Stimulated activated CD8-positive, alpha-beta memory T cell treated with anti-CD3 and anti-CD28 coated beads, Interleukin-15, amount 100 ng/mL, for 24 hours (primary cell): ENCODE data around the gene EPO.
"Not testable (repeated sequence)": the region's sequence is repeated elsewhere in the genome, so short reads cannot be mapped to it uniquely, and the experiment has no call there.

ENCODE experiments used
- DNase-seq: peaks from one replicate; pipeline ENCODE4 v3.0.0-alpha.2; 2020; ENCODE audit warnings: low read depth

Gene EPO

DNA sequence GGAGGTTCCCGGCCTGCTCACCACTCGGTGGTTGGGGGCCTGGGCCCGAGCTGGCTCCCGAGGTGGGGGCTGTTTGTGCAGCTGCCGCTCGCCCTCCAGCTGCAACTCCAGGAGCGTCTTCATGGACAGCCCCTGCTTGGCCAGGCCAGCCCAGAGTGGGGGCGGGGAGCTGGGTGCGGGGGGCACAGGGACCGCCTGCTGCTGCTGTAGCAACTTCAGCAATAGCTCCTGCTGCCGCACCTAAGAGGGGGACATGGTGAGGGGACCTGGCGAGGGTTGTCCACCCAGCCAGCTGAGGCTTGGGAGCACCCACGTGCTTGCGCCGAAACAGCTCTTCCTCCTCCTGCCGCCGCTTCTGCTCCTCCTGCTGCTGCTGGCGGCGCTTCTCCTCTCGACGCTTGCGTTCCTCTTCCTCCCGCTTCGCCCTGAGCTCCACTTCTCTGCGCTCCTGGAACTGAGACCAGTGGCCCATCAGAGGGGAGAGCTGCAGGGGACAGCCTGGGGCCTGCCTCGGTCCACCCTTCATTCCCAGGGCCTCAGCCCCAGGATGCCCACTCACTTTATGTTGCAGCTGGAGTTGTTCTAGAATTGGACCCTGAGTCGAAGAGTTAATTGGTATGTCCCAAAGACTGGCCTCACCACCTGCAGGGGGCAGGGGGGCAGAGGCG, 37.1 kb upstream of the EPO start:
- DNase-seq = no peak

DNA sequence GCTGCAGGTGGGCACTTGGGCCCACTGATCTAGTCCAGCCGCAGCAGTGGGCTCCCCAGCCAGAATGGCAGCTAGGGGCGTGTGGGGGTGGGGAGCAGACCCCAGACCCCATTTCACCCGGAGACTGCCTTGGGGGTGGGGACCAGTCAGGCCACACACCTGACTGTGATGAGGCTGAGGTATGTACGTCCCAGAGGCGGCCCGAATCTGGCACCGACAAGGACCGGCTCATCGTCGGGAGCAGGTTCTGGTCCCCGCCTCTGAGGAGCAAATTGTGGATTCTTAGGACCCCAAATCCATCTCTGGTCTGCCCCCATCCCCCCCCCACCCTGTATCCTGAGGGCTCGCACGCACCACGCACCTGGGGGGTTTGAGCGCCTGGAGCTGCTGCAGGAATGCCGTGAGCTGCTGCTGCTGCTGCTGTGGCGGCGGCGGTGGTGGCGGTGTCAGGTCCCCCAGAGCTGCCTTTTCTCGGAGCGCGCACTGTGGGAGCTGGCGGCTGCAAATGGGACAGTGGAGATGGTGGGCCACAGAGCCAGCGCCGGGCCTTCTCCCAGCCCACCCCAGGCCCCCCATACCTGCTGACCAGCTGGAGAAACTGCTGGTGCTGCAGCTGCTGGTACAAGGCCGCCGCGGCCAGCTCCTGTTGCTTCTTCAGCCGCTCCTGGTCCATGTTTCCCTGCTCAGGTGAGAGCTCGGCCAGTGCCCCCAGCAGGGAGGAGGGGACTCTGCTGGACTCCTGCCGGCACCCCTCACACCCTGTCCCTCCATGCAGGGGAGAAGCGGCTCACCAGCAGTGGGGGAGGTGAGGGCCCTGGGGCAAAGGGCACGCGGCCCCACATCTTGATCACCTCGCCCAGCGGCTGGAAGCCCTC, 36.4 kb upstream of the EPO start:
- DNase-seq = no peak

- no peak for DNase-seq
These were observed 35.7 kb upstream of the EPO start for GRCh38 chr7:100684534-100685042.

DNA sequence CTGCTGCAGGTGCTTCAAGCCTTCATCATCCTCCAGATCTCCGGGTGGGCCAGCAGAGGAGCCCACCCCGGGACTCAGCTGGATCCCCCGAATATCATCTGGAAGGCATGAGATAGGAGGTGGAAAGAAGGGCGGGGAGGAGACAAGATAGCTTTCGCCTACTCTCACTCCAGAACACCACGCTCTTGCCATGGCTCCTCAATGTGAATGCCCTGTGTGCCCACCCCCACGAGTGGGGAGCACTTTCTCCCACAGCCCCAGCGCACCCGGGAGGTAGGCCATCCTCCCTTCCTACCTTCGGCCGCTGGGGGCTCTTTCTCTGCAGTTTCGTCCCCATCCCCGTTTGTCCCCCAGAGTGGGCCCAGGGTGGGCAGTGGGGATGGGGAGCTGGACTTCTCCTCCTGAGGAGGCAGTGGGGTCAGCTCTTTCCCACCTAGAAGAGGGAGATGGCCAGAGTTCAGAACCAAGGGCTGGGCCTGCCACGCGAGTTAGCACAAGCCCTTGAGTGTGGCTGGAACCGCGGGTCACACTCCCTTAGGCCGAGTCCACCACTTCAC, 35.1 kb upstream of the EPO start:
- DNase-seq = no peak

DNA sequence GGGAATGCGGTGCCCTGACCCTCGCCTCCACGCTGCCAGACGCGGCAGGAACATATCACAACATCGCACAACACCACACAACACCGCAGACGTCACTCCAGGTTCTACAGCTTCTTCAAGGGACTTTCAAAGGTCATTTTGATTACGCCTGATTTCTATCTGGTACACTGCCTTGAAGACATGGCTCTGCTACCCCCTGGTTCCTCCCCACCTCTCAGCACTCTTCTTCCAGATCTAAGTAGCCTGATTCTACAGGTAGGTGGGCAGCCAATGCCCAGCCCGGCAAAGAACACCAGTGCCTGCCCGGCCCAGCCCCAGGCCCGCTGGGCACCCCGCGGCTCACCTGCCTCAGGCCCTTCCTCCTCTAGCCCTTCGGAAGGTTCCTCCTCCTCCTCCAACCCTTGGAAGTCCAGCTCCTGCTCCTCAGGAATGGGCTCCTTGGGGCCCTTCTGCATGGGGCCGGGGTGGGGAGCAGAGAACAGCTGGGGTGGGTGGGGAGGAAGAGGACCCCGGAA, 34.6 kb upstream of the EPO start:
- no peak for DNase-seq

- no peak for DNase-seq
These were observed 34.0 kb upstream of the EPO start for GRCh38 chr7:100686201-100686821.

DNA sequence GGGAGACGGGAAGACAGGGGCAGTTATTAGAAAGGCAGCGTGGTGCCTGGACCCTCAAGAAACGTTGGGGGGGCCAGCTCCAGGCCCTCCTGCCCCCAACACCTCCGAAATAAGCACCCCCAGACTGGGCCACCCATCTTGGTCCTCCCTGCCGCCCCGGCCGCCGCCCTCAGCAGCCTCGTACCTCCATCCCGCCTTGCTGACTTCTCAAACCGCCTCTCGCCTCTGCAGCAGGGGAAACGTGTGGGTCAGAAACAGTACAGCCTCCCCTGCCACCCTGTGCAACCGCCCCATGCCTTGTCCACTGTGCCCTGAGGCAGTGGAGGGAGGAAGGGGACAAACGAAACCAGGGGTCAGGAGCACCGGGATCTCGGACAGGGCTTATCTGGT, 33.5 kb upstream of the EPO start:
- no peak for DNase-seq

- no peak for DNase-seq
These were observed 33.0 kb upstream of the EPO start for GRCh38 chr7:100687261-100687660.

- no peak for DNase-seq
These were observed 32.4 kb upstream of the EPO start for GRCh38 chr7:100687751-100688300.

DNA sequence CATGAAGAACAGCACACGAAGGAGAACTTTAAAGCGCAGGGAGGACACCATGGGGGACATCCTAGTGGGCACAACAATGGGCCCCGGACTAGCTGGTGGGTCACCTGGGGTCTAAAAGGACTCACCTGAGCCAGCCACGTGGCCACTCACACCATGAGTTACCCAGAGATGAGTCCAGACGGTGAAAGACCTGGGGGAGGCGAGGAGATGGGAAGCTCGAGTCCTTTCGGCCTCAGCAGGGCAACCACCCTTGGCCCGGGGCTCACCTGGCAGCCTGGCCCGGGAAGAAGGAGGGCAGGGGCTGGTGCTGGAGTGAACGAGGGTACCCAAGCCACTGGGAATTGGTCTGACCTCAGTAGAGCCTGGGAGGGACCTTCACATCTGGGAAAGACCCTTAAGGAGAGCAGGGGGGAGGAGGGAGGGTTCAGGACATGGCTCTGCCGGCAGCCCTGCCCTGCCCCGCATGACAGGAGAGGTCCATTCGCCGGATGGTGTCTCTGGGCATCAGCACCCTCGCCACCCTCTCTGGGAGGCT, 31.9 kb upstream of the EPO start:
- no peak for DNase-seq

DNA sequence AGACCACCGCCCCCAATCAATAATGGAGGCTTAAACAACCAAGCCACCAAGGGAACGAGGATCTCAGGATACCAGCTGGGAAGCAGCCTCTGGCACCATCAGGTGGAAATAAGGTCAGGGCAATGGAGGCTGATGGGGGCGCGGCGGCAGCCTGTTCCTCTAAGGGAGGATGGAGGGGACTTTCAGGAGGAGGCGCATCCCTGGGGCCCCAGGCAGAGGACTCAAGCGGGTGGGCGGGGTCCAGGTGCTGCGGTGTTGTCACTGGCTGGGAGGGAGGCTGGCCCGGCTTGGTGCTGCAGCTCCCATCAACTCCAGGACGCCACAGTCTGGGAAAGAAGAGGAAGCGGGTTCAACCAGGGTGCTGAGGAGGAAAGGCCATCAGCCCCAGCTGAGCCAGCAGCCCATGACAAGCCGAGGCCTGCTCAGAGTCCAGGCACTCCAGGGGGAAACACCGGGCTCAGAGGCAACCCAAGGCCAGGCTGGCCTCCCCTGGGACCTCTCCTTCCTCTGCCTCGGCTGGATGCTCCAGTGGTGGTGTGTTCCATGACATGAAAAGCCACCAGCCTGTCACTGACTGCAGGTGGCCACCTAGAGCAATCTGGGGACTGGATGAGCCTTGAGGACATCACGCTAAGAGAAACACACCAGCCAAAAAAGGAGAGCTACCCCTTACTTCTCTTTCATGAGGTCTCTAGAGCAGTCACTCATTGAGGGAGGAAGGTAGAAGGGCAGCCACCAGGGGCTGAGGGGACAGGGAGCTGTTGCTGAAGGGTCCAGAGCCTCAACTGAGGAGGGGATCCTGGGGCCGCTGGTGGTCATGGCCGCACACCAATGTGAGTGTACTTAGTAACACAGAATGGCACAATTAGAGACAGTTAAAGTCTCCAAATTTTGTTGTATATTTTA, 30.8 kb upstream of the EPO start:
- no peak for DNase-seq

DNA sequence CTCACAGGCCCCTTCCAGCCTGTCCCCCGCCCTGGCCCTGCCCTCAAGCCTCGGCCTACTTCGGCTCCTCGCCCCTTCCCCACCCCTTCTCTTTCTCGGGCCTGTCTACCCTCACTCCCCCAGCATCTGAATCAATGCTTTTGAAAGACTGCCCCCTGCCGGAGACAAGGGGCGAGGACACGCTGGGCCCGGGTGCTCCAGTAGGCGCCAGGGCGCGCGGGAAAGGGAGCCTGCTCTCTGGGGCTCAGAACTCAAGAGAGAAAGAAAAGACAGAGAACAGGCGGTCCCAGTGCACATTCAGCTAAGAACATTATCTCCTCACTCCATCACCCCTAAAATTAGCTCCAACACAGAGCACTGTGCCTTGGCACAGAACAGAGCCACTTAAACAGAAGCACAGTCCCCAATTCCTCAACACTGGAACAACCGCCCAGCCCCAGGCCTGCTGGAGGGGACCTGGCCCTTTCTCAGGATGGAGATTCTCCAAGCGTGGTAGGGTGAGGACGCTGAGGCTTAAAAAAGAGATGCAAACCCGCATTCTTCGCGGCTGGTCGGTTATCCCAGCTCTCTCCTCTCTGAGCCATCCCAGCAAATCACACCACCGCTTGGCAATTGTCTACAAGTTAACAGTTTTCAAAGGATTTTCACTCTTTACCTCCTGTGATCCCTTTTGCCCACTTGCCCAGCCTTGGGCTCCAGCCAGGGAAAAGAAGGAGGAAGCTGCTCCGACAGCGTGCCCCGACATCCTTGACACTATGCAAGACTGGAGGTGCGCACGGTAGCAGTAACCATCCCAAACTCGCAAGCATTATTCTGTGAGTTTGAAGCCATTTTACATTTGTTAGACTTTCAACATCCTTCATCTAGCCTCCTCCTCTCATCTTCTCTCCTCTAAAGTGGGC, 28.3 kb upstream of the EPO start:
- DNase-seq = peak; percentile 68

- DNase-seq = no peak
These were observed 27.7 kb upstream of the EPO start for GRCh38 chr7:100692578-100692961.

DNA sequence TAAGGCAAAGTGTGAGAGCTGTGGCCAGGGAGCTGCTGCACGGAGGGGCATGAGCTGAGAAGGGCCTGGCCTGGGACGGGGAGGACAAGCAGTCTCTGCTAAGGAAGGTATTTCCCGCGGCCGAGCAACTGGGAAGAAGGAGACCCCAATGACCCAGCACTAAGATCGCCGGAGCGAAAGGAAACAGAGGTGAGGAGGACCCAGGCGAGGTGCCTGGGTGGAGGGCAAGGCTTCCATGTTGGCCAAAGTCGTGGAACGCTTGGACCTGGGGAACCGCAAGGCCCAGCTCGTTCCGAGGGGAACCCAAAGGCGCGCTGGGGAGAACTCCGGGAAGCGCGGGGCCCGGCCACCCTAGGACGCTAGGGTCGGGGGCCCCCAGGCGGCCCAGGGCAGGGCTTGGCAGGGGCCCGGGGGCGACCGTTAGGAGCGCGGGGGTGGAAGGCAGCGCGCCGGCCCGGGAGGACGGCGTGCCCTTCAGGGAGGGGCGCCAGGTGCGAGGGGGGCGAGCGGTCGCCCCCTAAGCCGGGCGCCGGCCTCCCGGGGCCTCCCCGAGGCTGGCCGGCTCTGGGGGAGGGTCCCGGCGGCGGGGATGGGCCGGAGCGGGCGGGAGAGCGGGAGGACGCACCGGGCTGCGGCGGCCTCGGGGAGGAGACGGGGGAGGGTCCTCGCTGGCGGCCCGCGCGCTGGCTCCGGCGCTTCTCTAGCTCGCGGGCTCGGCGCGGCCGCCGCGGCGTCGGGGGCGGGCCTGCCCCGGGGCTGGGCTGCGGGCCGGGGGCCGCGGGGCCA, 26.8 kb upstream of the EPO start:
- no peak for DNase-seq

GRCh38 chr7:100694098-100694745, 26.0 kb upstream of the EPO start, which contains the start of gene GIGYF1:
Gene GIGYF1, minus strand, starts transcription at chr7:100694250. Its CDS starts 6,012 bp downstream, at chr7:100688238.
- peak; percentile 47 for DNase-seq

DNA sequence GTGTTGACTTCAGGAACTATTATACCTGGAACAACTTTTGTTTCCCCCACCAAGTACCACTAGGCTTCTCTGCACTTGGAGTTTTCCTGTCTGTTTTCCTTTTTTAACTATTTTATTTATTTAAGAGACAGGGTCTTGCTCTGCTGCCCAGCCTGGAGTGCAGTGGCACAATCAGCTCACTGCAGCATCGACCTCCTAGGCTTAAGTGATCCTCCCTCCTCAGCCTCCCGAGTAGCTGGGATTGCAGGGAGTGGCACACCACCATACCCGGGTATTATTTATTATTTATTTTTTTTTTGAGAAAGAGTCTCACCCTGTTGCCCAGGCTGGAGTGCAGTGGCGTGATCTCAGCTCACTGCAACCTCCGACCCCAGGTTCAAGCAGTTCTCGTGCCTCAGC, 24.1 kb upstream of the EPO start:
- DNase-seq = no peak

- no peak for DNase-seq
These were observed 21.2 kb upstream of the EPO start for GRCh38 chr7:100699018-100699417.

GRCh38 chr7:100701089-100701488, 19.2 kb upstream of the EPO start:
- not testable (repeated sequence) for DNase-seq
